ENCODE measurements around the gene UTS2B.

Gene UTS2B

GRCh38 chr3:191238321-191238817 is 92.0 kb downstream of the UTS2B start:
- no peak for DNase-seq (ENCODE audit: low read depth)

DNA sequence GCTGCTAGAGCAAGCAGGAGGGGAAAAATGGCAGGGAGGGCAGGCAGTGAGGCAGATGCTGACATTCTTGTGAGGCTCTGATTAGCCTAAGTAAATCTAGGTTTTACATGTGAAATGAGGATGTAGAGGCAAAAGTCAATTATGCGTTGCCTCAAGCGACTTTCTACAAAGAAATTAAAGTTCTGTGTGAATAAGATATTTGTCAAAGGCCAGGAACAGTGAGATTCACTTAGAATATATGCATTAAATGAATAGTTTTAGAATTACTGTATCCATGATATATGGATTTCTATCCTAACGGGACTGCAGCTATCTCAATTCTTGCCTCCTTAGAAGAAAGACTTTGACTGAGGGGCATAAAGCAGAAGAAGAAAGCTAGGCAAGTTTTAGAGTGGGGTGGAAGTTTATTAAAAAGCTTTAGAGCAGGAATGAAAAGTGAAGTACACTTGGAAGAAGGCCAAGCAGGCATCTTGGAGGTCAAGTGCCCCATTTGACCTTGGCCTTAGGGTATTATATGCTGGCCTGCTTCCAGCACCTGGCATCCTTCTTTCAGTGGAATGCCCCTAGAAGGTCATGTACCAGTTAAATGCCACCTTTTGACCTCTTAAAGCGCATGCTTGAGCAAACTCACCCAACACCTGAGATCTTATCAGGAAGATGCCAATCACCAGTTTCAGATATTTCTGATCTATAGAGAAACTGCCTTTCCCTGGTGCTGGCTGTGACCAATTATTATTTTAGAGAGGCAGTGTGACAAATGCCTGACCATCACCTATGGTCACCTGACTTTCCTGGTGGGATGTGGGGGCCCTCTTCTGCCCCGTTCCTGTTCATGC is 93.1 kb downstream of the UTS2B start:
- no peak for DNase-seq (ENCODE audit: low read depth)

DNA sequence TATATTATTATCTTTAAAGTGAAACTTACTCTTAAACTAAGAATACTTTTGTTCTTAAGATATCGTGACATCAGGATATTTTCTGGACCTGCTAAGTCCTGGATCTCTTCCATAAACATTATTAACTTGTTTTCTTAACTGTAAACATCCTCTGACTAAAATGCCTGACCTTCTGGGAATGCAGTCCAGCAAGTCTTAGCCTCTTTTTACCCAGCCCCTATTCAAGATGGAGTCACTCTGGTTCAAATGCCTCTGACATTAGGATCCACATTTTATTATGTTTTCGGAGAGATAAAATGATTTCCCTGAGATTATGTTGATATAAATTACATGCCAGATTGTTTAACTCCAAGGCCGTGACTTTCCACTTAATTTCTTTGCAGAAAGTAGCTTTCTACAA is 93.7 kb downstream of the UTS2B start:
- DNase-seq (ENCODE audit: low read depth) = peak; percentile 35

GRCh38 chr3:191235331-191236314 is 94.7 kb downstream of the UTS2B start:
- peak; percentile 41 for DNase-seq (ENCODE audit: low read depth)

DNA sequence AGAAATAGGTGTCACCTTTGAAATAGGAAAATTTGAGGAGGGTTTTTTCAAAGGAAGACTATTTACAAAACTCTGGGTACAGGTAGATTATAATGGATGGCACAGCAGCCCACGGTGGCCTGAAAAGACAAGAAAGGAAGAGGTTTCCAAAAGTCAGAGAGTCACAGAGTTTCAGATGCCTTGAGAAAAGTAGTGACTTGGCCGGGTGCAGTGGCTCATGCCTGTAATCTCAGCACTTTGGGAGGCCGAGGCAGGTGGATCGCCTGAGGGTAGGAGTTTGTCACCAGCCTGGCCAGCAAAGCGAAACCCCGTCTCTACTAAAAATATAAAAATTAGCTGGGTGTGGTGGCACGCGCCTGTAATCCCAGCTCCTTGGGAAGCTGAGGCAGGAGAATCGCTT is 96.1 kb downstream of the UTS2B start:
- DNase-seq (ENCODE audit: low read depth) = no peak

GRCh38 chr3:191227541-191227940 is 102.8 kb downstream of the UTS2B start:
- DNase-seq (ENCODE audit: low read depth) = no peak

DNA sequence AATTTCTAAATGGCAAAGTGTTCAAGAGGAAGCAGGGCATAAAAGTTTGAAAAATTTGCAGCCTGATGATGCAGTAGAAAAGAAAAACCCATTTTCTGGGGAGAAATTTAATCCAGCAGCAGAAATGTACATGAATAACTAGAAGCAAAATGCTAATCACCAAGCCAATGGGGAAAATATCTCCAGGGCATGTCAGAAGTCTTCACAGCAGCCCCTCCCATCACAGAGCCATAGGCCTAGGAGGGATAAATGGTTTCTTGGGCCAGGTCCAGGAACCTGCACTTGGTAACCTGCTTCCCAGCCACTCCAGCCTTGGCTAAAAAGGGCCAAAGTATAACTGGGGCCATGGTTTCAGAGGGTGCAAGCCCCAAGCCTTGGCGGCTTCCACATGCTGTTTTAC is 108.7 kb downstream of the UTS2B start:
- no peak for DNase-seq (ENCODE audit: low read depth)

DNA sequence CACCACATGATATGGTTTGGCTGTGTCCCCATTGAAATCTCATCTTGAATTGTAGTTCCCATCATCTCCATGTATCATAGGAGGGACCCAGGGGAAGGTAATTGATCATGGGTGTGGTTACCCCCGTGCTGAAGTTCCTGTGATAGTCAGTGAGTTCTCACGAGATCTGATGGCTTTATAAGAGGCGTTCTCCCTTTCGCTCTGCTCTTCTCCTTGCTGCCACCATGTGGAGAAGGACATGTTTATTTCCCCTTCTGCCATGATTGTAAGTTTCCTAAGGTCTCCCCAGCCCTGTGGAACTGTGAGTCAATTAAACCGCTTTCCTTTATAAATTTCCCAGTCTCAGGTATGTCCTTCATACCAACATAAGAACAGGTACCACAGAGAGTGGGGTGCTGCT is 109.4 kb downstream of the UTS2B start:
- no peak for DNase-seq (ENCODE audit: low read depth)

- no peak for DNase-seq (ENCODE audit: low read depth)
Observed at GRCh38 chr3:191217301-191217700, 113.0 kb downstream of the UTS2B start.

Measured in HS-27A (cell line).